NCI-H1694 treated with DMSO at 0.1 percent for 48 hours (cell line): ENCODE measurements around the gene TM9SF2.
"Not testable (repeated sequence)": the region's sequence is repeated elsewhere in the genome, so short reads cannot be mapped to it uniquely, and the experiment has no call there.

Experiments
- DNase-seq: peaks from one replicate; lab custom pipeline; 2025; lab: John Stamatoyannopoulos, UW

Gene TM9SF2

DNA sequence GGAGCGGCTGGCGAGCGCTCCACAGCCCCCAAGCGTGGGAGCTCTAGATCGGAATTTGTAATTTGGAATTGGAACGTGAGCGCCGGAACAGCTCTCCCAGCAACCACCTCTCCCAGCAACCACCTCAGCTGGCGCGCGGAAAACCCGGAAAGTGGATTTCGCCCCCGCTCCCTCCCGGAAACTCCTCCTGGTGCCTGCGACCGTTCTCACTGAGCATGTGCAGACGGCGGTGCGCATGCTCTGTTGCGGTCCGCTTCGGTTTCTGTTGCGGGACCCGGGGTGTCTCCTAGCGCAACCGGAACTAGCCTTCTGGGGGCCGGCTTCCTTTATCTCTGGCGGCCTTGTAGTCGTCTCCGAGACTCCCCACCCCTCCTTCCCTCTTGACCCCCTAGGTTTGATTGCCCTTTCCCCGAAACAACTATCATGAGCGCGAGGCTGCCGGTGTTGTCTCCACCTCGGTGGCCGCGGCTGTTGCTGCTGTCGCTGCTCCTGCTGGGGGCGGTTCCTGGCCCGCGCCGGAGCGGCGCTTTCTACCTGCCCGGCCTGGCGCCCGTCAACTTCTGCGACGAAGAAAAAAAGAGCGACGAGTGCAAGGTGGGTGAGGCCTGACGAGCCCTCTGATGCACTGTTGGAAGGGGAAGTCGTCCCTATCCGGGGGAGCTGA lies at the start of gene TM9SF2:
Gene TM9SF2 (plus strand): TSS at position 289 of the 664 bp plus-strand sequence. CDS start 135 bp downstream, at position 424.
- DNase-seq, result peak; percentile 95

- no peak for DNase-seq
Measured at GRCh38 chr13:99454518-99455183, 46.6 kb upstream of the TM9SF2 start.

GRCh38 chr13:99459099-99459850 lies 42.0 kb upstream of the TM9SF2 start:
- DNase-seq, result no peak

DNA sequence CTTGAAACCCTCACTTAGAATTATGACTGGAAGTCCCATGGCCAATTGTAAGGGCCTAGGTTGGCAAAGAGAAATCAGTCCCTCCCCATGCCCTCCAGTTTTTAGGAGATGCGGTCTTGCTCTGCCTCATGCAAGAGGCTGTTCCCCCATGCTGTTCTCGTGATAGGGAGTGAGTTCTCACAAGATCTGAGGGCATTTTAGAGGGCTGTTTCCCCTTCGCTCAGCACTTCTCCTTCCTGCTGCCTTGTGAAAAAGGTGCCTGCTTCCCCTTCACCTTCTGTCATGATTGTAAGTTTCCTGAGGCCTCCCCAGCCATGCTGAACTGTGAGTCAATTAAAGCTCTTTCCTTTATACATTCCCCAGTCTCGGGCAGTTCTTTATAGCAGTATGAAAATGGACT lies 40.5 kb upstream of the TM9SF2 start:
- DNase-seq, result not testable (repeated sequence)

- DNase-seq, result no peak
Measured at GRCh38 chr13:99463646-99464397, 37.5 kb upstream of the TM9SF2 start.

DNA sequence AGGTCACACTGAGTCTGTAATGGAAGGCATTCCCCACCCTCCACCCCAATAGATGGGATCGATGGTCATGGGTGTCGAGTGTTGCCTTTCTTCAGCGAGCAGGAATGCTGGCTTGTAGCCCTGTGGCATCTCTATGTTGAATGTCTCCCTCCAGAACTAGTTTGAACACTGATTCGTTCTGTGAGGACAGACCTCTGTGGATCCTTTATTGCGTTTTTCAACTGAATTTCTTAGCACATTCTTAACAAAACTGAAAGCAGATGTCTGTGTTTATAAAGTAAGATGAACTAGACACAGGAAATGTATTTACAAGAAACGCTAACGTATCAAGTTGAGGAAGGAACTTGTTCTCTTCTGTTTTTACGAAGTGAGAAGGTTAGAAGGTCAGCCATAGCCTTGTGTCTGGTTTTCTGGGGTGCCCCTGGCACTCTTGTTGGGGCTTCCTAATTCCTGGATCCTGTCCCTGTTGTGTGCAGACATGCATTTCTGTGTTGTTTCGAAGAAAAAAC lies 36.8 kb upstream of the TM9SF2 start:
- DNase-seq, result no peak

DNA sequence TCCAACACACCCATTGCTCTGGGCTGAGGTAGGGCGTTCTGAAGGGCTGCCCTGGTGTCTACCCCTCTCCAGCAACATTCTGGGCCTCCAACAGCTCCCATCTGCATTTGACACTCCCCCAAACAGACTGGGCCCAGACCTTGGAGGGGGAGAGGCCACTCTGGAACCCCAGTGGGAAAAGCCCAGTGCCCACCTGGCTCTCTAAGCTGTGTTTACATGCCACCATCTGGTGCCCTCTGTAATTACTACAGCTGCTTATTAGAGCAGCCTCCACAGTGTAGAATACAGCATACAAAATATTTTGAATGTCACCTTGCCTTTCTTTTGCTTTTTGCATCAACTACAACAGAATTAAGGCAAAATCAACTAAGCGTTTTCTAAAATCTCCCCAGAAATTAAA lies 35.8 kb upstream of the TM9SF2 start:
- DNase-seq, result peak; percentile 95

GRCh38 chr13:99467764-99468163 lies 33.5 kb upstream of the TM9SF2 start:
- DNase-seq, result no peak

DNA sequence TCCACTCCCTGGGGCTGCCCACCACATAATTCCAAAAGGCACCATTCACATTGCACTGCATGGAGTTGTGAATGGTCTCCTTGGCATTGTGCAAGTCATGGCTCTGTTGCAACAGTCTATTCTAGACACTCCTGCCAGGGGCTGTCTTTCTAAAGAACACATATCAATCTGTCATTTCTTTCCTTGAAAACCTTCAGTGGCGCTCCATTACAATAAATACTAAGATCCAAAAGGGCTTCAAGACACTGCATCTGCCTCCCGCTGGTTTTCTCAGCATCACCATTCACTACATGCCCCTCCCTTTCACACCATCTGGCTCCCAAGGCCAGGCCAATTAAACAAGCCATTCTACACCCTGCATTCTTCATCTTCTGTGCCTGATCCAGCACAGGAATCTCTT lies 32.2 kb upstream of the TM9SF2 start:
- peak; percentile 78 for DNase-seq

GRCh38 chr13:99470027-99470426 lies 31.2 kb upstream of the TM9SF2 start:
- no peak for DNase-seq

DNA sequence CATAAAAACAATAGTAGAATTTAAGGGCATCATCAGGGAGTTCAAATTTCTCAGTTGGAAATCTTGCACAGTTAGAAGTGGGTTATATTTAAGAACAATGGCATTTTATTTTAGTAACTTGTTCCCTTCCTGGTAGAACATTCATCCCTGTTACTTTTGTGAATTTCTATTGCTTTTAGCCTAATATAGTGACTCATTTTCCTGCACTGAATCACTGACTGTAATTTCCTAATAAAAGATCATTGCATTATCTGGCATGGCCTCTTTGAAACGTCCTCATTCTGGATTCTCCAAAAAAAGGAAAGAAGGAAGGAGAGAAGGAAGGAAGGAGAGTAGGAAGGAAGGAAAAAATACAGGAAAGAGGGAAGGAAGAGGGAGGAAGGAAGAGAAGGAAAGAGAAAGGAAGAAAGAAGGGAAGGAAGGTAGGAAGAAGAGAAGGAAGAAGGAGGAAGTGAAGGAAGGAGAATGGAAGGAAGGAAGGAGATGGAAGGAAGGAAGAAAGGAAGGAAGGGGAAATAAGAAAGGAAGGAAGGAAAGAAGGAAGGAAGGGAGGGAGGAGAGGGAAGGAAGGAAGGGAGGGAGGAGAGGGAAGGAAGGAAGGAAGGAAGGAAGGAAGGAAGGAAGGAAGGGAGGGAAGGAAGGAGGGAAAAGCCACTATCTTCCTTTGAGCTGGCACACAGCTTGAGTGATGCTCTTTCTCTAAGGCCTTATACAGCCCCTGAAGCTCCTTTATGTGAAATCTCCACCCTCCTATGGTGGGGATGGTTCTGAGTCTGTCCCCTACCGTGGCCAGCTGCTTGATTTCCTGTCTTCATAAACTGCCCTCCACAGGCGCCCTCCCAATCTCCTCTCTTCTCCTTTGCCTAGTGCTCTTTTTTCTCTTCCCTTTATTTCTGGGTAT lies 29.8 kb upstream of the TM9SF2 start:
- no peak for DNase-seq

DNA sequence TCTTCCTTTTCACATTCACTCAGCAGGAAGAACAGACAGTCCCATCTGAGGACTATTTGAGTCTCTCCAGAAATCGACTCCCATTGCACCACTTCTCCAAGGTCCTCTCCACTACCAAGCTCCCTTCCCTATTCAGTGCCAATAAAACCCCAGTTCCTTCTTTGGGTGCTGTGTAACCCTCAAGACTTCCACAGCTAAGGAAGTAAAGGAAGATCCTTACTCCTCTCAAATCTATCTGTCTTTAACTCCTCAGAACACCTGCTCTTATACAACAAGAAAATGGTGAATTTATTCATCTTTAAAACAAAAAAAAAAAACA lies 29.2 kb upstream of the TM9SF2 start:
- DNase-seq, result no peak

- DNase-seq, result no peak
Measured at GRCh38 chr13:99473515-99473914, 27.8 kb upstream of the TM9SF2 start.

- no peak for DNase-seq
Measured at GRCh38 chr13:99476648-99477047, 24.6 kb upstream of the TM9SF2 start.

DNA sequence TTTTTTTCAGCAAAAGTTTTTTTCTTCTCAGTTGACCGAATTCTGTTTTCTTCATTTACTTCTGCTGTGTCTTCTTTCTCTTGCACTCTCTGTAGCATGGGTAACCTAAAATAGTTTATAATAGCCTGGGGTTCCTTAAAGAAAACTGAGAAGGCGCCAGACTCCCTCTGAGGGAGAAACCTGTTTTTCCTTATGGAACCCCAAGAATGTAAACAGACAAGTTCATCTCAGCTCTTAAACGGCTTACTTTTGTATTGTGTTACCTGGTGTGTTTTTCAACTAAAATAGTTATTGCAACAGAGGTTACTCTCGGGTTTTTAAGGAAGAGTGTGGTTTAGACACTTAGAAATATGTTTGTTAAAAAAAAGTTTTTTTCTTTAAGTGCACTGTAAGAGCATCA lies 23.8 kb upstream of the TM9SF2 start:
- no peak for DNase-seq

DNA sequence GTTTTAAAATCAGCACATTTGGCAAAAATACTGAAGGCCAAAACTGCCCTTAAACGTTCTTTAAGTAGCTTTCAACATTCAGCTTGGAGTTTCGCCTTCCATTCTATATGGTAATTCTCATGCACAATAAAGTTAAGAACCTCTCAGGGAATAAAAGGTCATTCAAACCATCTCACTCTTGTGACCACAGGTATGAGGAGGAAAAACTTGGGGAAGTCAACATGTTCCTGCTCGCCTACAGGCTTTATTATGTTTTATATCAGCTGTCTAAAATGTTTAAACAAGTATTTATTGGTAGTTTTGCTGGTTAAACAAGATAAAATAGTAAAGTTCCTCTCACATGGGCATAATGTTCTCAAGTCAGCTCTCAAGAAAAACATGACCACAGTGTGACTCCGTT lies 19.9 kb upstream of the TM9SF2 start:
- DNase-seq, result no peak

- no peak for DNase-seq
Measured at GRCh38 chr13:99484473-99484872, 16.8 kb upstream of the TM9SF2 start.

DNA sequence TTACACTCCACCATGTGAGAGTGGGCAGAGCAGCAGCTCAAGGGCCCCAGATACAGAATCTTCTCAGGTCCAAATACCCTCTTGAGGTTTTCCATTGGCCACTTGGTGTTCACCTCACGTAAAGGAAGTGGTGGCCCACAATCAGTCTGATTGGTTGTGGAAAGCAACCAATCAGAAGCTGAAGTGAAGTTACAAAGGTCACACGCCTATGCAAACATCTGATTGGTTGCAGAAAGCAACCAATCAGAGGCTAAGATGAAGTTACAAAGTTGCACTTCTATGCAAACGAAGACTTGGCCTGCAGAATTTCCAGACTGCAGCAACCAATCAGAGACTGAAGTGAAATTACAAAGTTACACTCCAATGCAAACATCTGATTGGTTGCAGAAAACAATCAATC lies 14.3 kb upstream of the TM9SF2 start:
- no peak for DNase-seq

DNA sequence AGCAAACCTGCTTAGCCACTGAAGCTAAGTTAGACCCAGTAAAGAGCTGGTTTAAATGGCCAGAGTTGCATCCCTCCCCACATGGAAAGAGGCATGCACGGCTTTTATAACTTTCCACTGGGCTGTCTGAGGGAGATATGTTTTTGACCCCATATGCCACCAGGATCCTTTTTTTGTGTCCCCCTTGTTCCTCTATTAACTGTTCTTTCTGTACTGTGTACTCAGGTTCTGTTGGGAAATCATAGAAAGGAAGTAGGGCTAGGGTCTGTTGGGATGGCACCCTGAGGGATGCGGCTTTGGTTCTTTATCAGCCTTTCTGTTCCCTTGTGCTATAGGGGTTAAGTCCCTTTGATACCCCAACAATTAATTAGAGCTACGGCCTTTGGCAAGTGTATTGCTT lies 12.2 kb upstream of the TM9SF2 start:
- DNase-seq, result no peak

GRCh38 chr13:99491750-99492149 lies 9.5 kb upstream of the TM9SF2 start:
- DNase-seq, result not testable (repeated sequence)

GRCh38 chr13:99495466-99496183 lies 5.6 kb upstream of the TM9SF2 start:
- DNase-seq, result no peak
